WTC11 (cell line): ENCODE data around the gene SEMA5B. TPM values are rescaled to one million over a fixed set of nuclear protein-coding genes. Genes with fewer than 3 reads are reported as not detected.

ENCODE experiments used
- ATAC-seq: fragments of 200-7000 bp; cut with Tn5 transposase; 2 replicates; pipeline ENCODE4 v1.10.0; 2021; ENCODE audit warnings: mild to moderate bottlenecking, moderate library complexity
- CTCF ChIA-PET: fragments of 300-600 bp; sonication (Branson Sonifier 250); formaldehyde crosslinking; loops from one replicate; lab custom pipeline; 2021; ENCODE audit warnings: antibody characterized with exemption; lab: Charles Lee
- POLR2A ChIA-PET: fragments of 350-600 bp; sonication (Branson Sonifier 250); formaldehyde crosslinking; loops from one replicate; lab custom pipeline; 2021; ENCODE audit warnings: antibody characterized with exemption; lab: Charles Lee
- DNase-seq: peaks from one replicate; pipeline ENCODE4 v3.0.0; 2021; ENCODE audit warnings: low spot score
- H3K27ac Mint-ChIP-seq: 2 replicates; pipeline ENCODE4 v1.8.0; 2021; ENCODE audit warnings: mixed read lengths
- H3K27me3 Mint-ChIP-seq: 2 replicates; pipeline ENCODE4 v1.8.0; 2021; ENCODE audit warnings: low read depth, mild to moderate bottlenecking, moderate library complexity, mixed read lengths
- H3K36me3 Mint-ChIP-seq: 2 replicates; pipeline ENCODE4 v1.8.0; 2021; ENCODE audit warnings: mixed read lengths
- H3K4me1 Mint-ChIP-seq: 2 replicates; pipeline ENCODE4 v1.8.0; 2022; ENCODE audit warnings: mixed read lengths
- H3K4me3 Mint-ChIP-seq: 2 replicates; pipeline ENCODE4 v1.8.0; 2021; ENCODE audit warnings: mild to moderate bottlenecking, moderate library complexity, mixed read lengths
- H3K9me3 Mint-ChIP-seq: 2 replicates; pipeline ENCODE4 v1.8.0; 2021; ENCODE audit warnings: mixed read lengths
- CREB1 ChIP-seq: sonication (generic); formaldehyde crosslinking; IDR thresholded peaks from 2 replicates; pipeline ENCODE4 v1.8.0; 2023; ENCODE audit warnings: mild to moderate bottlenecking, missing genetic modification reagents
- FOXJ3 ChIP-seq: sonication (generic); formaldehyde crosslinking; IDR thresholded peaks from 2 replicates; pipeline ENCODE4 v1.9.0; 2021; ENCODE audit warnings: missing genetic modification reagents, mild to moderate bottlenecking, borderline replicate concordance
- HMGA2 ChIP-seq: fragments of 250-450 bp; sonication (Bioruptor Pico); IDR thresholded peaks from 2 replicates; pipeline ENCODE4 v1.4.0; 2021; ENCODE audit warnings: mild to moderate bottlenecking, moderate library complexity
- MXD4 ChIP-seq: fragments of 250-450 bp; sonication (Bioruptor Pico); IDR thresholded peaks from 2 replicates; pipeline ENCODE4 v1.8.0; 2021; ENCODE audit warnings: mild to moderate bottlenecking, moderate library complexity, borderline replicate concordance
- NFYB ChIP-seq: sonication (generic); formaldehyde crosslinking; conservative IDR thresholded peaks from 2 replicates; pipeline ENCODE4 v1.8.0; 2022; ENCODE audit warnings: low read depth, missing genetic modification reagents
- NR2C2 ChIP-seq: sonication (generic); formaldehyde crosslinking; IDR thresholded peaks from 2 replicates; pipeline ENCODE4 v1.8.0; 2022; ENCODE audit warnings: mild to moderate bottlenecking, missing genetic modification reagents
- PRRX2 ChIP-seq: fragments of 250-450 bp; sonication (Bioruptor Pico); IDR thresholded peaks from 2 replicates; pipeline ENCODE4 v1.8.0; 2021; ENCODE audit warnings: mild to moderate bottlenecking
- SMAD4 ChIP-seq: sonication (generic); formaldehyde crosslinking; IDR thresholded peaks from 2 replicates; pipeline ENCODE4 v1.8.0; 2022; ENCODE audit warnings: mild to moderate bottlenecking, missing genetic modification reagents
- TEAD4 ChIP-seq: sonication (generic); formaldehyde crosslinking; IDR thresholded peaks from 2 replicates; pipeline ENCODE4 v1.8.0; 2022; ENCODE audit warnings: mild to moderate bottlenecking, missing genetic modification reagents
- ZBTB21 ChIP-seq: sonication (generic); formaldehyde crosslinking; IDR thresholded peaks from 2 replicates; pipeline ENCODE4 v1.8.1; 2023; ENCODE audit warnings: mild to moderate bottlenecking, missing genetic modification reagents, borderline replicate concordance
- ZNF232 ChIP-seq: sonication (generic); formaldehyde crosslinking; IDR thresholded peaks from 2 replicates; pipeline ENCODE4 v1.8.0; 2022; ENCODE audit warnings: mild to moderate bottlenecking, missing genetic modification reagents
- ZNF416 ChIP-seq: fragments of 250-450 bp; sonication (Bioruptor Pico); IDR thresholded peaks from 2 replicates; pipeline ENCODE4 v1.9.0; 2021; ENCODE audit warnings: mild to moderate bottlenecking, inconsistent platforms
- total RNA-seq: library from RNA; stranded (reverse); gene quantifications from 3 replicates; pipeline ENCODE4 v1.2.3, GENCODE V29; 2021
- TF ChIP-seq, protein P1 (sequence below): sonication (generic); formaldehyde crosslinking; IDR thresholded peaks from 2 replicates; pipeline ENCODE4 v1.8.0; 2022; ENCODE audit warnings: mild to moderate bottlenecking, missing genetic modification reagents
- TF ChIP-seq, protein P2 (sequence below): fragments of 250-450 bp; sonication (Bioruptor Pico); IDR thresholded peaks from 2 replicates; pipeline ENCODE4 v1.9.0; 2021; ENCODE audit warnings: mild to moderate bottlenecking
- TF ChIP-seq, protein P3 (sequence below): sonication (generic); formaldehyde crosslinking; IDR thresholded peaks from 2 replicates; pipeline ENCODE4 v1.8.1; 2022; ENCODE audit warnings: missing genetic modification reagents, borderline replicate concordance
- TF ChIP-seq, protein P4 (sequence below): sonication (generic); formaldehyde crosslinking; IDR thresholded peaks from 2 replicates; pipeline ENCODE4 v1.8.0; 2023; ENCODE audit warnings: missing genetic modification reagents
- TF ChIP-seq, protein P5 (sequence below): sonication (generic); formaldehyde crosslinking; IDR thresholded peaks from 2 replicates; pipeline ENCODE4 v1.8.1; 2023; ENCODE audit warnings: mild to moderate bottlenecking, missing genetic modification reagents, moderate library complexity
- TF ChIP-seq, protein P6 (sequence below): sonication (generic); formaldehyde crosslinking; IDR thresholded peaks from 2 replicates; pipeline ENCODE4 v1.8.1; 2023; ENCODE audit warnings: mild to moderate bottlenecking, moderate library complexity, missing genetic modification reagents
- TF ChIP-seq, protein P7 (sequence below): sonication (generic); formaldehyde crosslinking; IDR thresholded peaks from 2 replicates; pipeline ENCODE4 v1.8.0; 2023; ENCODE audit warnings: mild to moderate bottlenecking, missing genetic modification reagents
- TF ChIP-seq, protein P8 (sequence below): sonication (generic); formaldehyde crosslinking; IDR thresholded peaks from 2 replicates; pipeline ENCODE4 v1.8.1; 2022; ENCODE audit warnings: low read depth, mild to moderate bottlenecking, moderate library complexity, missing genetic modification reagents, borderline replicate concordance

SEMA5B gene
- total RNA-seq, 1 experiment from 2014 or later, result 20.7 TPM

DNA sequence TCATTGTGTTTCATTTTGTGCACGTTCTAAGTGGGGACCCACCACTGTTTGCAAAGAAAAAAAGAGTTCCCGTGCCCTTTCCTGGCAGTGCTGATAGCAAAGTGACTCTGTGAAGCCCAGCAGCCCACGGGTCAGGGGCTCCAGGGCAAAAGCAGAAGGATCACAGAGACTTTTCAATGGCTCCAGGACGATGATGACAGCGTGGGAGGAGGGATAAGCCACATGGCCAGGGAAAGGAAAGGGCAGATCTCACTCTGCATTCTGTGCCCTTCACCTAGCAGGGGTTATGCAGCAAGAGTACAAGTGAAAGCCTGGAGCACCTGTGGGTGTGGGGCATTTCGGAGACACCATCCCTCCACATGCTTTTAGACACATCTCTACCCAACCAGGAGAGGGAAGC lies 35.4 kb downstream of the SEMA5B start:
- ChIA-PET POLR2A (no interaction called here), CTCF (interaction anchor here (0.6 kb wide), 1 partner anchor 350 kb away, joined by 3 read pairs; no protein-coding TSS in a partner anchor)
- Mint-ChIP-seq H3K4me3 (no peak overlapping the region), H3K36me3 (no peaks in the 10 kb centered on the region), H3K9me3 (no peaks in the 10 kb centered on the region), H3K4me1 (peaks cover 51% of the 10 kb centered on the region), H3K27me3 (no peaks in the 10 kb centered on the region), H3K27ac (no peak overlapping the region)
- ATAC-seq, result no peak
- no peak for DNase-seq
- TF ChIP-seq PRRX2 (CRISPR knock-in tag), result no peak
- TF ChIP-seq CREB1, result no peak
- no peak for TF ChIP-seq HMGA2 (CRISPR knock-in tag)
- TF ChIP-seq, protein P1, sequence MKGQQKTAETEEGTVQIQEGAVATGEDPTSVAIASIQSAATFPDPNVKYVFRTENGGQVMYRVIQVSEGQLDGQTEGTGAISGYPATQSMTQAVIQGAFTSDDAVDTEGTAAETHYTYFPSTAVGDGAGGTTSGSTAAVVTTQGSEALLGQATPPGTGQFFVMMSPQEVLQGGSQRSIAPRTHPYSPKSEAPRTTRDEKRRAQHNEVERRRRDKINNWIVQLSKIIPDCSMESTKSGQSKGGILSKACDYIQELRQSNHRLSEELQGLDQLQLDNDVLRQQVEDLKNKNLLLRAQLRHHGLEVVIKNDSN, result no peak
- TF ChIP-seq, protein P2, sequence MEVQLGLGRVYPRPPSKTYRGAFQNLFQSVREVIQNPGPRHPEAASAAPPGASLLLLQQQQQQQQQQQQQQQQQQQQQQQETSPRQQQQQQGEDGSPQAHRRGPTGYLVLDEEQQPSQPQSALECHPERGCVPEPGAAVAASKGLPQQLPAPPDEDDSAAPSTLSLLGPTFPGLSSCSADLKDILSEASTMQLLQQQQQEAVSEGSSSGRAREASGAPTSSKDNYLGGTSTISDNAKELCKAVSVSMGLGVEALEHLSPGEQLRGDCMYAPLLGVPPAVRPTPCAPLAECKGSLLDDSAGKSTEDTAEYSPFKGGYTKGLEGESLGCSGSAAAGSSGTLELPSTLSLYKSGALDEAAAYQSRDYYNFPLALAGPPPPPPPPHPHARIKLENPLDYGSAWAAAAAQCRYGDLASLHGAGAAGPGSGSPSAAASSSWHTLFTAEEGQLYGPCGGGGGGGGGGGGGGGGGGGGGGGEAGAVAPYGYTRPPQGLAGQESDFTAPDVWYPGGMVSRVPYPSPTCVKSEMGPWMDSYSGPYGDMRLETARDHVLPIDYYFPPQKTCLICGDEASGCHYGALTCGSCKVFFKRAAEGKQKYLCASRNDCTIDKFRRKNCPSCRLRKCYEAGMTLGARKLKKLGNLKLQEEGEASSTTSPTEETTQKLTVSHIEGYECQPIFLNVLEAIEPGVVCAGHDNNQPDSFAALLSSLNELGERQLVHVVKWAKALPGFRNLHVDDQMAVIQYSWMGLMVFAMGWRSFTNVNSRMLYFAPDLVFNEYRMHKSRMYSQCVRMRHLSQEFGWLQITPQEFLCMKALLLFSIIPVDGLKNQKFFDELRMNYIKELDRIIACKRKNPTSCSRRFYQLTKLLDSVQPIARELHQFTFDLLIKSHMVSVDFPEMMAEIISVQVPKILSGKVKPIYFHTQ (CRISPR knock-in tag), result no peak
- TF ChIP-seq, protein P3, sequence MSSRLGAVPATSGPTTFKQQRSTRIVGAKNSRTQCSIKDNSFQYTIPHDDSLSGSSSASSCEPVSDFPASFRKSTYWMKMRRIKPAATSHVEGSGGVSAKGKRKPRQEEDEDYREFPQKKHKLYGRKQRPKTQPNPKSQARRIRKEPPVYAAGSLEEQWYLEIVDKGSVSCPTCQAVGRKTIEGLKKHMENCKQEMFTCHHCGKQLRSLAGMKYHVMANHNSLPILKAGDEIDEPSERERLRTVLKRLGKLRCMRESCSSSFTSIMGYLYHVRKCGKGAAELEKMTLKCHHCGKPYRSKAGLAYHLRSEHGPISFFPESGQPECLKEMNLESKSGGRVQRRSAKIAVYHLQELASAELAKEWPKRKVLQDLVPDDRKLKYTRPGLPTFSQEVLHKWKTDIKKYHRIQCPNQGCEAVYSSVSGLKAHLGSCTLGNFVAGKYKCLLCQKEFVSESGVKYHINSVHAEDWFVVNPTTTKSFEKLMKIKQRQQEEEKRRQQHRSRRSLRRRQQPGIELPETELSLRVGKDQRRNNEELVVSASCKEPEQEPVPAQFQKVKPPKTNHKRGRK (CRISPR knock-in tag), result no peak
- TF ChIP-seq, protein P4, sequence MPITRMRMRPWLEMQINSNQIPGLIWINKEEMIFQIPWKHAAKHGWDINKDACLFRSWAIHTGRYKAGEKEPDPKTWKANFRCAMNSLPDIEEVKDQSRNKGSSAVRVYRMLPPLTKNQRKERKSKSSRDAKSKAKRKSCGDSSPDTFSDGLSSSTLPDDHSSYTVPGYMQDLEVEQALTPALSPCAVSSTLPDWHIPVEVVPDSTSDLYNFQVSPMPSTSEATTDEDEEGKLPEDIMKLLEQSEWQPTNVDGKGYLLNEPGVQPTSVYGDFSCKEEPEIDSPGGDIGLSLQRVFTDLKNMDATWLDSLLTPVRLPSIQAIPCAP (CRISPR knock-in tag), result no peak
- no peak for TF ChIP-seq MXD4 (CRISPR knock-in tag)
- TF ChIP-seq NR2C2 (CRISPR knock-in tag), result no peak
- TF ChIP-seq FOXJ3, result no peak
- TF ChIP-seq, protein P5, sequence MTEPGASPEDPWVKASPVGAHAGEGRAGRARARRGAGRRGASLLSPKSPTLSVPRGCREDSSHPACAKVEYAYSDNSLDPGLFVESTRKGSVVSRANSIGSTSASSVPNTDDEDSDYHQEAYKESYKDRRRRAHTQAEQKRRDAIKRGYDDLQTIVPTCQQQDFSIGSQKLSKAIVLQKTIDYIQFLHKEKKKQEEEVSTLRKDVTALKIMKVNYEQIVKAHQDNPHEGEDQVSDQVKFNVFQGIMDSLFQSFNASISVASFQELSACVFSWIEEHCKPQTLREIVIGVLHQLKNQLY (CRISPR knock-in tag), result no peak
- TF ChIP-seq ZBTB21, result no peak
- no peak for TF ChIP-seq NFYB (CRISPR knock-in tag)
- TF ChIP-seq, protein P6, sequence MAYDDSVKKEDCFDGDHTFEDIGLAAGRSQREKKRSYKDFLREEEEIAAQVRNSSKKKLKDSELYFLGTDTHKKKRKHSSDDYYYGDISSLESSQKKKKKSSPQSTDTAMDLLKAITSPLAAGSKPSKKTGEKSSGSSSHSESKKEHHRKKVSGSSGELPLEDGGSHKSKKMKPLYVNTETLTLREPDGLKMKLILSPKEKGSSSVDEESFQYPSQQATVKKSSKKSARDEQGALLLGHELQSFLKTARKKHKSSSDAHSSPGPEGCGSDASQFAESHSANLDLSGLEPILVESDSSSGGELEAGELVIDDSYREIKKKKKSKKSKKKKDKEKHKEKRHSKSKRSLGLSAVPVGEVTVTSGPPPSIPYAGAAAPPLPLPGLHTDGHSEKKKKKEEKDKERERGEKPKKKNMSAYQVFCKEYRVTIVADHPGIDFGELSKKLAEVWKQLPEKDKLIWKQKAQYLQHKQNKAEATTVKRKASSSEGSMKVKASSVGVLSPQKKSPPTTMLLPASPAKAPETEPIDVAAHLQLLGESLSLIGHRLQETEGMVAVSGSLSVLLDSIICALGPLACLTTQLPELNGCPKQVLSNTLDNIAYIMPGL (CRISPR knock-in tag), result no peak
- TF ChIP-seq ZNF416, result no peak
- no peak for TF ChIP-seq SMAD4
- no peak for TF ChIP-seq TEAD4 (CRISPR knock-in tag)
- TF ChIP-seq, protein P7, sequence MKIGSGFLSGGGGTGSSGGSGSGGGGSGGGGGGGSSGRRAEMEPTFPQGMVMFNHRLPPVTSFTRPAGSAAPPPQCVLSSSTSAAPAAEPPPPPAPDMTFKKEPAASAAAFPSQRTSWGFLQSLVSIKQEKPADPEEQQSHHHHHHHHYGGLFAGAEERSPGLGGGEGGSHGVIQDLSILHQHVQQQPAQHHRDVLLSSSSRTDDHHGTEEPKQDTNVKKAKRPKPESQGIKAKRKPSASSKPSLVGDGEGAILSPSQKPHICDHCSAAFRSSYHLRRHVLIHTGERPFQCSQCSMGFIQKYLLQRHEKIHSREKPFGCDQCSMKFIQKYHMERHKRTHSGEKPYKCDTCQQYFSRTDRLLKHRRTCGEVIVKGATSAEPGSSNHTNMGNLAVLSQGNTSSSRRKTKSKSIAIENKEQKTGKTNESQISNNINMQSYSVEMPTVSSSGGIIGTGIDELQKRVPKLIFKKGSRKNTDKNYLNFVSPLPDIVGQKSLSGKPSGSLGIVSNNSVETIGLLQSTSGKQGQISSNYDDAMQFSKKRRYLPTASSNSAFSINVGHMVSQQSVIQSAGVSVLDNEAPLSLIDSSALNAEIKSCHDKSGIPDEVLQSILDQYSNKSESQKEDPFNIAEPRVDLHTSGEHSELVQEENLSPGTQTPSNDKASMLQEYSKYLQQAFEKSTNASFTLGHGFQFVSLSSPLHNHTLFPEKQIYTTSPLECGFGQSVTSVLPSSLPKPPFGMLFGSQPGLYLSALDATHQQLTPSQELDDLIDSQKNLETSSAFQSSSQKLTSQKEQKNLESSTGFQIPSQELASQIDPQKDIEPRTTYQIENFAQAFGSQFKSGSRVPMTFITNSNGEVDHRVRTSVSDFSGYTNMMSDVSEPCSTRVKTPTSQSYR (CRISPR knock-in tag), result no peak
- TF ChIP-seq, protein P8, sequence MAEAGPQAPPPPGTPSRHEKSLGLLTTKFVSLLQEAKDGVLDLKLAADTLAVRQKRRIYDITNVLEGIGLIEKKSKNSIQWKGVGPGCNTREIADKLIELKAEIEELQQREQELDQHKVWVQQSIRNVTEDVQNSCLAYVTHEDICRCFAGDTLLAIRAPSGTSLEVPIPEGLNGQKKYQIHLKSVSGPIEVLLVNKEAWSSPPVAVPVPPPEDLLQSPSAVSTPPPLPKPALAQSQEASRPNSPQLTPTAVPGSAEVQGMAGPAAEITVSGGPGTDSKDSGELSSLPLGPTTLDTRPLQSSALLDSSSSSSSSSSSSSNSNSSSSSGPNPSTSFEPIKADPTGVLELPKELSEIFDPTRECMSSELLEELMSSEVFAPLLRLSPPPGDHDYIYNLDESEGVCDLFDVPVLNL (CRISPR knock-in tag), result no peak
- no peak for TF ChIP-seq ZNF232 (CRISPR knock-in tag)
